Stromal cell of bone marrow (primary cell): ENCODE data around the gene TLDC2.
"Not testable (repeated sequence)": the region's sequence is repeated elsewhere in the genome, so short reads cannot be mapped to it uniquely, and the experiment has no call there.

Experiments used
- DNase-seq: peaks from one replicate; pipeline ENCODE4 v3.0.0-alpha.2; 2012; ENCODE audit warnings: low read depth

The TLDC2 gene

GRCh38 chr20:36875702-36876472 lies at the start of gene TLDC2:
TSS of gene TLDC2 (plus strand) at chr20:36876138. CDS start at chr20:36876175, 37 bp downstream.
- DNase-seq, result no peak

- no peak for DNase-seq
Observed at GRCh38 chr20:36826554-36827244, 49.2 kb upstream of the TLDC2 start.

- DNase-seq, result no peak
Observed at GRCh38 chr20:36827541-36828279, 48.2 kb upstream of the TLDC2 start.

DNA sequence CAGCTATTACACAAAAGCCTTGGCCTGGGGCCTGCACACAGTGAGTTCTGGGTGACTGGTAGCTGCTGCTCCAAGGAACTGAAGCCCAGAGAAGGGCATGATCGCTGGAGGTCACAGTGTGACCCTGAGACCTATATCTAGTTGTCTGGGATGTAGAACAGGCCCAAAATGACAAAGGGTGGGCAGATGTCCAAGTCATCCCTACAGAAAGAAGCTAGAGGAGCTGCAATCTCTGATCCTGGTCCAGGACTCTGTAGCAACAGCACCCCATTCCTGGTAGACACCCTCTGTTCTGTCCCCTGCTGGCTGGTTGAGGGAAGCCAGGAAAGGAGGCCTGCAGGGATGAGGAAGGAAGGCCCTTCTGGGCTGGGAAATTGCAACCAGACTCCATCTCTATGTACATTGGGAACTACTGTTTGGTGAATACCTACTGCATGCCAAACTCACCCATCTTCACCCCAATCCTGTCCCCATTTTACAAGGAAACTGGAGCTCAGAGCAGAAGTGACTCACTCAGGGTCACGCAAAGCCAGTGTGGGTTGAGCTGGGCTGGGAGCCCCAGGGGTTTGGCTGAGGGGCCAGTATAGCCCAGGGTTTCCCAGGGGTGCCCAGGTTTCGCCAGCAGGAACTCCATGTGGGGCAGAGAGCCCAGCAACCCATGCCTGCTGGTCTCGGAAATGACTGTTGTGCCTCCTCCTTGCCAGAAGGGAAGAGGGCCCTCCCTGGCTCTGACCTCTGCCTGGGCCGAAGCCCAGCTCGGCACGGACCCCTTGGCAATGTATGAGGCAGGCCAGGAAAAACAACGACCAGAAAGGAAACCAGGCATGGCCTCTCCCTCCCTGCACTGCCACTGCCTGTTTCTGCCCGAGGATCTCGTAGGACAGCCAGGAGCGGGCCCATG lies 44.9 kb upstream of the TLDC2 start:
- peak; percentile 63 for DNase-seq

DNA sequence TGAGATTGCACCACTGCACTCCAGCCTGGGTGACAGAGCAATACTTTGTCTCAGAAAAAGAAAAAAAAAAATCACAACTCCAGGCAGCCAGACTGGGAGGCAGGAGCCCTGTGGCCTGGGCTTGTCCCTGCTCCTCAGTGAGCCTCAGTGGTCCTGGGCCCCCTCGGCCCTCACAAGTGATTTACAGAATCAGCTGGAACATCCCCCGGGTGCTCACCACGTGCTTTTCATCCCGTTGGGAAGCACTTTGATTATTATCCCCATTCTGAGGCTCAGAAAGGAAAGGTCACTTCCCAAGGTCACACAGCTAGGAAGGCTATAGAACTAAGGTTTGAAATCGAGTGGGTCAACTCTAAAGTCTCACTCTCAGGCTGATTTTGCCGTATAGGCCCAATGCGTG lies 43.1 kb upstream of the TLDC2 start:
- no peak for DNase-seq

DNA sequence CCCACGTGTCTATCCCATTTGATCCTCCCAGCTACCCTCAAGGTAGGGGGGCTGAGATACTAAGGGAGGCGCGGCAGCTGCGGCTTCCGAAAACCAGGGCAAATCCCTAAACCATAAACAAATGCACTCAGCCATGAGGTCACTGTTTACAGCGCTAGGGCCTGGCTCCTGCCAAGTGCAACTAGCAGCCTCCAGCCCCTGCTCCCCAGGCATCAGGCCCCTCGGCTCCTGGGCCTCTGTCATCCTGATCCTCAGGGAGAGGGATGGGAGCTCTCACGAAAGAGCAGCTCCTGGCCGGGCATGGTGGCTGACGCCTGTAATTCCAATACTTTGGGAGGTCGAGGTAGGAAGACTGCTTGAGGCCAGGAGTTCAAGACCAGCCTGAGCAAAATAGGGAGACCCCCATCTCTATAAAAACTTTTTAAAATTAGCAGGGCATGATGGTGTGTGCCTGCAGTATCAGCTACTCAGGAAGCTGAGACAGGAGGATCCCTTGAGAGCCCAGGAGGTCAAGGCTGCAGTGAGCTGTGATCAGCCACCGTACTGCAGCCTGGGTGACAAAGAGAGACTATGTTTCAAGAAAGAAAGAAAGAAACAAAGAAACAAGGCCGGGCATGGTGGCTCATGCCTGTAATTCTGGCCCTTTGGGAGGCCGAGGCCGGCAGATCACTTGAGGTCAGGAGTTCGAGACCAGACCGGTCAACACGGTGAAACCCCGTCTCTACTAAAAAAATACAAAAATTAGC lies 42.5 kb upstream of the TLDC2 start:
- DNase-seq, result no peak

DNA sequence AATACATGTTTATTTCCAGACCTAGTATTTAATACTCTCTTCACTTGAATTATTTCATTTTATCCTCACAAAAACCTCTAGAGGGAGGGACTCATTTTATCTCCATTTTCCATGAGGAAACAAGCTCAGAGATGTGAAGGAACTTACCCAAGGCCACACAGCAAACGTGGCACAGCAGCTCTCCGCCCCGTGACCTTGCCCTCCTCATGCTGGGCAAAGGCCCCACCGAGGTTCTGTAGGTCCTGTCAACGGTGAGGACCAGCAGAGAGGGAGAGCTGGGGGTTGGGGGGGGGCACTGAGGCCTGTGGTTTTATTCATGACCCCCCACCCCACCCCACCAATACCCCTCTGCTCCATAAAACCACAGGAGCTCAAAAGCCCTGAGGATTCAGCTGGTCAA lies 40.9 kb upstream of the TLDC2 start:
- no peak for DNase-seq

DNA sequence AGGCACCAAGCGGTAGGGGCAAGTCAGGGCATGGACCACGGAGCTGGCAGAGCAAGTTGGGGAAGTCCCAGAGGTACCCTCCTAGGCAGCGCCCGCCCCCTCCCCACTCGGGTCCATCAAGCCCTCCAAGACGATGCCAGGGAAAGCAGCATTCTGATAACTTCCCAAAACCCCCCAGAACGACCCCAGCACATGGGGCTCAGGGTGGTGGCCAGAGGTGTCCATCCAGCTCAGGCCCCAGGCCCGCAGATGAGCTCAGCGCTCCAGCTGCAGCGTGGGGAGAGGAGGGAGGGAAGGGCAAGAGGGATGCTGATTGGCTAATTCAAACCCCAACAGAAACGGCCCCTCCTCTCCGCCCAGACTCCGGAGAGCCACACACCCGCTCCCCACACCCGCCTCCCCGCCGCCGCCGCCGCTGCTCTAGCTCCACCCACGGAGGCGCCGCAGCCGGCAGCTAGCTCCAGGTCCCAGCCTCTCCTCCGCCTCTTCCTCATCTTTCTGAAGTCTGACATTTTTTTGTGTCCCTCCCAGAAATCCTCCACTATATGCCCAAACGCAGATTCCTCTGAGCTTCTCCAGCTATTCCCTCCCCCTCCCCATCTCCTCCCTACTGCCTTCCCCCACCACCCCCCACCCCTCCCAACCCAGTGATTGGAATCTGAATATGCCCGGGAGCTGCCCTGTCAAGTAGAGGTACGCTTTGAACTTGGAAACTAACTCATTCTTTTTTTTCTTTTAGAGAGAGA lies 40.3 kb upstream of the TLDC2 start:
- DNase-seq, result peak; percentile 90

DNA sequence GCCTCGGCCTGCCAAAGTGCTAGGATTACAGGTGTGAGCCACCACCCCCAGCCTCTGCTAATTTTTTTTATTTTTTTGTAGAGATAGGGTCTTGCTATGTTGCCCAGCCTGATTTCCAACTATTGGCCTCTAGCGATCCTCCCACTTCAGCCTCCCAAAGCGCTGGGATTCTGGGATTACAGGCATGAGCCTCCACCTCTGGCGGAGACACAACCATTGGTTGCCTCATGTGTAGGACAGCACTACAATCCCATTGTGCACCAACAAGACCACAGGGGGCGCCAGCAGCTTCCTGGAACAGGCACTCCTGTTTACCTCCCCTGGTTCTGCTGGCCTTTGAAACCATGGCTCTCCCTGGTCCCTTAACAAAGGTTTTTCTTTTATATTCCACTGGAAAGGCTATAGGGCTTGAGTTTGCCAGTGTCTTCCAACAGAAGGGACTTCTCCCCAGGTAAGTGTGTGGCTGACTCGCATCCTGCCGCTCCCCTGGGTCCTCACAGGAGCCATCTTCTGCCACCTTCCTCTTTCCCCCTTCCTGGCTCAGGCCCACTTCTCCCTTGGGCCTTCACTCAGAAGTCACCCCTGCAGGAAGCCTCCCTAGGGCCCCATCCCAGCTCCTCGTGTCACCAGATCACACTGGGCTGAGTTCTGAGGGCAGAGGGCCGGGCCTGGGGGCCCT lies 39.2 kb upstream of the TLDC2 start:
- DNase-seq, result no peak

- DNase-seq, result not testable (repeated sequence)
Observed at GRCh38 chr20:36838376-36838775, 37.6 kb upstream of the TLDC2 start.

- DNase-seq, result no peak
Observed at GRCh38 chr20:36839150-36839549, 36.8 kb upstream of the TLDC2 start.

DNA sequence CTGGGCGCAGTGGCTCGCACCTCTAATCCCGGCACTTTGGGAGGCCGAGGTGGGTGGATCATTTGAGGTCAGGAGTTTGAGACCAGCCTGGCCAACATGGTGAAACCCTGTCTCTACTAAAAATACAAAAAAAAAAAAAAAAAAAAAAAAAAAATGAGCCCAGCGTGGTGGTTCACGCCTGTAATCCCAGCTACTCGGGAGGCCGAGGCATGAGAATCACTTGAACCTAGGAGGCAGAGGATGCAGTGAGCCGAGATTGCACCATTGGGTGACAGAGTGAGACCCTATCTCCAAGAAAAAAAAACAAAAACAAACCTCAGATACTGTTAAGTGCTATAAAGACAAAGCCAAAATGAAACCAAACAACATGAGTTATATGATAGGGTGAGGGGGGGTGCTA lies 34.9 kb upstream of the TLDC2 start:
- DNase-seq, result not testable (repeated sequence)

DNA sequence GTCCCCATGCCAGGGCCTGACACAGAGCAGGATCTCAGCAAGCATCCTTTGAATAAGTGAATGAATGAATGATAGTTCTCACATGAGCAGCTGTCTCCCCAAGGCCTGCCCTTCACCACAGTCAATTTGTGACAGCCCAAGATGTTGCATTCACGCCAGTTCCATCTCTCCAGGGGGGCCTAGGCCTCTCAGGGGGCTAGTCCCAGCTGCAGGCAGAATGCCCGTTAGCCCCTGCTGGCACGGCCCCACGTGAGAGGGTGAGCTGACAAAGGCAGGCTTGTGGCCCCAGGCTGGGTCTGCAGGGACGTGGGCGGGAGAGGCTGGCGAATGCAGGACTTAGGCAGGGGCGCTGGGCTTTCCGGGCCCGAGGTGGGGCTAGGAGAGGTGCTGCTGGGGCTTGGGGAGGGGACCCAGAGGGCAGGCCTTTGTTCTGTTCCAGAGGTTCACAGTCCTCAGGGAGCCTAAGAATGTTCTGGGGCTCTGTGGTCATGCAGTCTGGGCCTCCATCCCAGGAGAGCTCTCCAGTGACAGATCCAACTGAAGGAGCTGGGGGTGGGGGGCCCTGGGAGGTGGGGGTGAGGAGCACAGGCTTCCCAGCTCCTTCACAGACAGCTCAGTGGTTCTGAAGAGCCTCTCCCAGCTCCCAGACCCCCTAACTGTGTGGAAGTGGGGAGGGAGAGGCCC lies 30.5 kb upstream of the TLDC2 start:
- no peak for DNase-seq

GRCh38 chr20:36847009-36847709 lies 28.8 kb upstream of the TLDC2 start:
- peak; percentile 85 for DNase-seq

DNA sequence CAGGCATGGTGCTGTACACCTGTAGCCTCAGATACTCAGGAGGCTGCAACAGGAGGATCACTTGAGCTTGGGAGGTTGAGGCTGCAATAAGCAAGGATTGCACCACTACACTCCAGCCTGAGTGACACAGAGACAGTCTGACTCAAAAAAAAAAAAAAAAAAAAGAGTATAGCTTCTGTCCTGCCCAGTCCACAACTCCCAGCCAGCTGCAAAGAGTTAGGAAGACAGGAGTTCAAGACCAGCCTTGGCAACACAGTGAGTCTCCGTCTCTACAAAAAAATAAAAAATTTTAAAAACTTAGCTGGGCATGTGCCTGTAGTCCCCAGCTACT lies 28.3 kb upstream of the TLDC2 start:
- DNase-seq, result no peak

DNA sequence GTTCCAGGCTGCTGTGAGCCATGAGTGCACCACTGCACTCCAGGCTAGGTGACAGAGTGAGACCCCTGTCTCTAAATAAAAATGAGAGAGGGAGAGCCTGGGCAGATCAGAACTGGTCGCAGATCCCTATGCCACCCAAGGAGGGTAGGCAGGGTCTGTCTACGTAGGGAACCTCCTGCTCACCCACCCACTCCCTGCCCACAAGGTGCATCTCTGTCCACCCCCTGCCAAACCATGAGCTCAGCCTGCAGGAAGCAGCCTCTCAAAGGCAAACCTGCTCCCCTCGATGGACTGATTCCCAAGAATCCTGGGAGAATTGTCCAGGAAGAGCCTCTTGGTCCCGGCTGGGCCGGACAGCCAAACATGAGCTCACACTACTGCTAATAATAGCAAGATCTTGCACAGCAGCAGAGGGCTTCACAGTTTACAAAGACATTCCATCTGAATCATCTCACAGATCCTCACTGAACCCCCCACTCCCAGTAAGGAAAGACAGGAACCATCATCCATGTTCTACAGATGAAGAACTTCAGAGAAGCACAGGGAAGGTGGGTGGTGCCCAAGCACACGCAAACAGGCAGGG lies 27.8 kb upstream of the TLDC2 start:
- peak; percentile 83 for DNase-seq

DNA sequence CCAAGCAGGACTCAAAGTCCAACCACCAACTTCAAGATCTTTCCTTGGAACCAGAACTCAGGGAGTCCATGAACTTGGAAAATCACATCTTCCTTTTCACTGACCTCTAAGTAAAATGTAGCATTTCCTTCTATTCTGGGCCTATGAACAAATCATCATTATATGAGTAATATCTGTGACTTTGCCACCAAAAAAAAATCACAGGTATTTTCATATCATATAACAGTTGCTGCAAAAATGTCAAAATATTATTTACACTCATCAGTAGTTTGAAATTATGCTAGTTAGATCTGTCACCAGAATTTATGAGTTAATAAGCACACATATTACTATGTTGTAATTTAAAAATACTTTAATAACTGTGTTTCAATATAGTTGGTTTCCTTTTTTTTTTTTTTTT lies 27.3 kb upstream of the TLDC2 start:
- no peak for DNase-seq

GRCh38 chr20:36849333-36850065 lies 26.4 kb upstream of the TLDC2 start:
- DNase-seq, result no peak
